GM23248 (cell line): ENCODE results near the gene FALEC. TPM values are rescaled to one million over a fixed set of nuclear protein-coding genes. Genes with fewer than 3 reads are reported as not detected.

Experiments used
- DNase-seq: peaks from one replicate; pipeline ENCODE4 v3.0.0-alpha.2; 2015
- H2AFZ ChIP-seq: fragments of 200-600 bp; sonication (generic); 2 replicates; pipeline ENCODE4 v1.6.1; 2016; ENCODE audit warnings: antibody characterized with exemption
- H3F3A ChIP-seq: fragments of 200-600 bp; sonication (generic); 2 replicates; pipeline ENCODE4 v1.6.1; 2016; ENCODE audit warnings: mild to moderate bottlenecking, antibody characterized with exemption, mixed run types; ENCODE audit not compliant: insufficient read depth
- H3K27ac ChIP-seq: fragments of 200-600 bp; sonication (generic); 2 replicates; pipeline ENCODE4 v1.5.1; 2016; ENCODE audit warnings: mild to moderate bottlenecking
- H3K27me3 ChIP-seq: fragments of 200-600 bp; sonication (generic); replicated peaks from 2 replicates; pipeline ENCODE4 v1.6.1; 2016; ENCODE audit warnings: mild to moderate bottlenecking; ENCODE audit not compliant: insufficient read depth
- H3K36me3 ChIP-seq: fragments of 200-600 bp; sonication (generic); 2 replicates; pipeline ENCODE4 v1.6.1; 2016; ENCODE audit warnings: low read depth, mild to moderate bottlenecking
- H3K4me1 ChIP-seq: fragments of 200-600 bp; sonication (generic); 2 replicates; pipeline ENCODE4 v1.6.1; 2016; ENCODE audit warnings: mild to moderate bottlenecking; ENCODE audit not compliant: insufficient read depth
- H3K4me2 ChIP-seq: fragments of 200-600 bp; sonication (generic); one replicate; pipeline ENCODE4 v1.6.1; 2016; ENCODE audit warnings: mild to moderate bottlenecking; ENCODE audit not compliant: unreplicated experiment
- H3K4me3 ChIP-seq: fragments of 200-600 bp; sonication (generic); 2 replicates; pipeline ENCODE4 v1.5.1; 2016; ENCODE audit warnings: mild to moderate bottlenecking
- H3K79me2 ChIP-seq: fragments of 200-600 bp; sonication (generic); 2 replicates; pipeline ENCODE4 v1.6.1; 2016; ENCODE audit warnings: mild to moderate bottlenecking; ENCODE audit not compliant: insufficient read depth
- H3K9ac ChIP-seq: fragments of 200-600 bp; sonication (generic); 2 replicates; pipeline ENCODE4 v1.6.1; 2016; ENCODE audit warnings: mild to moderate bottlenecking
- H3K9me2 ChIP-seq: fragments of 200-600 bp; sonication (generic); 2 replicates; pipeline ENCODE4 v1.6.1; 2016; ENCODE audit warnings: mixed run types, mild to moderate bottlenecking, moderate library complexity; ENCODE audit not compliant: insufficient read depth
- H3K9me3 ChIP-seq: fragments of 200-600 bp; sonication (generic); one replicate; pipeline ENCODE4 v1.6.1; 2017; ENCODE audit warnings: low read depth
- H4K20me1 ChIP-seq: fragments of 200-600 bp; sonication (generic); 2 replicates; pipeline ENCODE4 v1.6.0; 2016; ENCODE audit not compliant: insufficient read depth
- EZH2 ChIP-seq: fragments of 200-600 bp; sonication (generic); IDR thresholded peaks from 2 replicates; pipeline ENCODE4 v1.6.1; 2018; ENCODE audit warnings: antibody characterized with exemption, mild to moderate bottlenecking; ENCODE audit not compliant: insufficient read depth, poor library complexity, severe bottlenecking
- EZH2phosphoT487 ChIP-seq: fragments of 200-600 bp; sonication (generic); IDR thresholded peaks from 2 replicates; pipeline ENCODE4 v1.6.1; 2018; ENCODE audit warnings: antibody characterized with exemption, moderate library complexity, mild to moderate bottlenecking, low read depth; ENCODE audit not compliant: insufficient read depth
- WGBS, 2 experiments: methylation state at CpG; one replicate each; pipeline ENCODE4 v1.1.6; 2015 to 2017; ENCODE audit warnings: low lambda C conversion rate in 2 of 2, low coverage in 1 of 2; ENCODE audit errors: missing lambda C conversion rate in 2 of 2; 5-methylcytosine and 5-hydroxymethylcytosine counted together
- in situ Hi-C: fragments of 300-500 bp; cut with MboI; formaldehyde crosslinking; loops from 2 replicates; pipeline ENCODE4 v1.15.0; 2020
- polyA plus RNA-seq: library from polyadenylated mRNA; unstranded; fragments of >200 nt; fragmentation: Nextera tagmentation; extraction: Ambion mirVana; gene quantifications from 2 replicates; pipeline ENCODE4 v1.2.1, GENCODE V29; 2016
- total RNA-seq: library from RNA; depleted of rRNA; stranded (reverse); fragments of >200 nt; shearing (Covaris generic); gene quantifications from 2 replicates; pipeline ENCODE4 v1.2.3, GENCODE V29; 2014

Gene FALEC
- total and polyA plus RNA-seq, 2 experiments from 2014 or later = 0.71 TPM; not detected in 1

DNA sequence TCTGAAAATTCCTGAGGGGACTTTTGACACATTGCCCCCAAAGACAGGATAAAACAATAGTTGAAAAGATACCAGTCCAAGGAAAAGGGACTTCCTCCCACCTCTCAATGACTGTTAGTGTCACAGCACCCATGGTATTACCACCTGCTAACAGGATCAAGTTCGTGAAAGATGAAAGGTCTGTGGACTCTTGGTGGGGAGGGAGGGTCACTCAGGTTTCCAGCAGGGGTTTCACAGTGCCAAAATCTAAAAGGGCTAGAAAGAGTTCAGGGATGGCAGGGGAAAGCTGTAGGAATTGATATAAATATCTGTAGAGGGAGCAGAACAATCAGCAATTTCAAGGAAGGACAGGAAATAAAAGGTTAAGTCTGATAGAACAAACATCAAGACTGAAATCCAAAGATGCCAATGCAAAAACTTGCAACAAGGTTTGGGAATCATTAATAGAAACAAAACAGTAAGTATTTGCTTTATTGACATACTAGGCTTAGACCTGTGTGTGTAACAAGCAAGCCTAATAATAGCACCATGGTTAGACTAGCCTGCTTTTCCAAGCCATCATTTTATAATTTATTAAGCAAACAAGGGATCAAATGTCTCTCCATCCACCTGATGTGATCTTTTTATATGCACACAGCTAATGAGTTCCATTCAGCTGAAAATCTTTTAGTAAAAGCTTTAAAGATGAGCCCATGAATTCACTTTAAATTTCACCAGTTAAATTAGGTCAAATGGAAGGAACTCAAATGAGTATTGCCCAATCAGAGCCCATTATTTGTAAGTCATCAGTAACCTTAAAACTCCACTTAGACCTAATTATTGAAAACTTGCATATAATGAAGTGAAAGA, 60.2 kb downstream of the FALEC start:
- peaks cover 95% of the 10 kb centered on the region for H3K79me2 ChIP-seq
- no peak overlapping the region for H2AFZ ChIP-seq
- DNase-seq = peak; percentile 62
- H3K9me3 ChIP-seq = no peaks in the 10 kb centered on the region
- peak overlapping the region; percentile 98 for H3K4me3 ChIP-seq
- no peaks in the 10 kb centered on the region for H3K27me3 ChIP-seq
- peaks cover 52% of the 10 kb centered on the region for H3K4me1 ChIP-seq
- no peaks in the 10 kb centered on the region for H3K9me2 ChIP-seq
- no peak for TF ChIP-seq EZH2phosphoT487
- no peak for TF ChIP-seq EZH2
- peaks cover 74% of the 10 kb centered on the region for H3K36me3 ChIP-seq
- peak overlapping the region; percentile 99 for H3K9ac ChIP-seq
- peaks cover 32% of the 10 kb centered on the region; the same call in 1 of the 2 replicates for H4K20me1 ChIP-seq
- peak overlapping the region; percentile 98 for H3K4me2 ChIP-seq
- in situ Hi-C loops = no loop called here
- H3F3A ChIP-seq = peaks cover 88% of the 10 kb centered on the region
- 0 to 5% methylated on average over 1 of the region's 1 CpG for WGBS, 2 experiments
- peak overlapping the region; percentile 100 for H3K27ac ChIP-seq

DNA sequence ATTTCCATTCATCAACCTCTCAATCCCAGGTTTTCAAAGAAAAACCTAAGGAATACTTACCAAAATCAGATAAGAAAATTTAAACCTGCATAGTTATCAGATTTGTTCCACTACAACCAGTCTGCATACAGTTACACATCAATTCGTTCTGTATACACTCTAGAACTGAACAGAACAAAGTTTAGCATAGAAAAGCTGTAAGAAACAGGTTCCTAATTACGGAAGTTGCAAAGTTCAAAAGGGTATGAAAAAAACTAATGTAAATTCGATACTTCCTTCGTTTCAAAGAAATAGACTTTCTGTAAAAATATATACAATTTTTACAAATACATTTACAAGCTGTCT, 60.8 kb downstream of the FALEC start:
- Histone ChIP-seq H3K27me3 (no peaks in the 10 kb centered on the region), H4K20me1 (peaks cover 32% of the 10 kb centered on the region; the same call in 1 of the 2 replicates), H3K36me3 (peaks cover 69% of the 10 kb centered on the region), H2AFZ (no peak overlapping the region), H3K9me3 (no peaks in the 10 kb centered on the region), H3F3A (peaks cover 82% of the 10 kb centered on the region), H3K27ac (peak overlapping the region; percentile 100), H3K9me2 (no peaks in the 10 kb centered on the region), H3K4me1 (peaks cover 46% of the 10 kb centered on the region), H3K4me3 (peak overlapping the region; percentile 98), H3K9ac (peak overlapping the region; percentile 99), H3K4me2 (peak overlapping the region; percentile 98), H3K79me2 (peaks cover 94% of the 10 kb centered on the region)
- TF ChIP-seq EZH2phosphoT487 (no peak), EZH2 (no peak)
- 0 to 3% methylated on average over 4 of the region's 4 CpGs for WGBS, 2 experiments
- in situ Hi-C loops = no loop called here
- DNase-seq = no peak

DNA sequence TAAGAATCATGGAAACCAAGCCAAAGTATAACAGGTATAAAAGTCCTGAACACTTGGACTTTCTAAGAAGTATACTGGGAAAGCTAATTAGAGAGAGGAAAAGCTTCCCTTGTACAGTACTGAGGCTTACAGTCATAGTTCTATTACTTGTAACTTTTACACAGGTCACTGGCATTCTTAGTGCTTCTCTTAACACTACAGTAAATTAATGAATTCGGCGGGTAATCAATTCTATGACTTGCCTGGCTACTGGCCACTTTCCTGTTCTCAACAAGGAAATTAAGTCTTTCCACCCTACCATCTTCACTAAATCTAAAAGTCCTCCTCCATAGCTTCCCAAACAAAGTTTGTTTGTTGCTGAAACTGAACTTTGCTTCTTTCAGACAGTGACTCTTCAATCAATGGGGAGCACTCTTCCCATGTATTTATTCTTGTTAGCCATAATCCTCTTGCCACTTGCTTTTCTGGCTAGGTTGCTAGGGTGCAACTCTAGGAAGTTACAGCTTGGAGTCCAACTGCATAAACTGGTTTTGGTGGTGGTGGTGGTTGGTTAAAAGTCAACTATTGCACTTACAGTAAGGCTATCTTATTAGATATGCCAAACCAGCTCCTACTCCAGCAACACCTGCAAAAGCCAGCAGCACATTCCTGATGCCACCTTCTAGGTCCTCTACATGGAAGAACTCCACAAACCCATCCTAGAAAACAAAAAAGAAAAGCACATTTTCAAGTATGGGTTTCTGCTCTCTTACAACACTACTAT, 61.4 kb downstream of the FALEC start:
- DNase-seq = peak; percentile 69
- Histone ChIP-seq H3K27me3 (no peaks in the 10 kb centered on the region), H4K20me1 (peaks cover 32% of the 10 kb centered on the region; the same call in 1 of the 2 replicates), H3K4me2 (peak overlapping the region; percentile 98), H3K9me3 (no peaks in the 10 kb centered on the region), H3K9ac (peak overlapping the region; percentile 99), H3F3A (peaks cover 76% of the 10 kb centered on the region), H3K9me2 (no peaks in the 10 kb centered on the region), H2AFZ (no peak overlapping the region), H3K27ac (peak overlapping the region; percentile 100), H3K4me1 (peaks cover 44% of the 10 kb centered on the region), H3K4me3 (peak overlapping the region; percentile 98), H3K36me3 (peaks cover 62% of the 10 kb centered on the region), H3K79me2 (peaks cover 94% of the 10 kb centered on the region)
- TF ChIP-seq EZH2phosphoT487 = no peak
- TF ChIP-seq EZH2 = no peak
- WGBS, 2 experiments = 0% methylated on average over 2 of the region's 2 CpGs
- in situ Hi-C loops = no loop called here

DNA sequence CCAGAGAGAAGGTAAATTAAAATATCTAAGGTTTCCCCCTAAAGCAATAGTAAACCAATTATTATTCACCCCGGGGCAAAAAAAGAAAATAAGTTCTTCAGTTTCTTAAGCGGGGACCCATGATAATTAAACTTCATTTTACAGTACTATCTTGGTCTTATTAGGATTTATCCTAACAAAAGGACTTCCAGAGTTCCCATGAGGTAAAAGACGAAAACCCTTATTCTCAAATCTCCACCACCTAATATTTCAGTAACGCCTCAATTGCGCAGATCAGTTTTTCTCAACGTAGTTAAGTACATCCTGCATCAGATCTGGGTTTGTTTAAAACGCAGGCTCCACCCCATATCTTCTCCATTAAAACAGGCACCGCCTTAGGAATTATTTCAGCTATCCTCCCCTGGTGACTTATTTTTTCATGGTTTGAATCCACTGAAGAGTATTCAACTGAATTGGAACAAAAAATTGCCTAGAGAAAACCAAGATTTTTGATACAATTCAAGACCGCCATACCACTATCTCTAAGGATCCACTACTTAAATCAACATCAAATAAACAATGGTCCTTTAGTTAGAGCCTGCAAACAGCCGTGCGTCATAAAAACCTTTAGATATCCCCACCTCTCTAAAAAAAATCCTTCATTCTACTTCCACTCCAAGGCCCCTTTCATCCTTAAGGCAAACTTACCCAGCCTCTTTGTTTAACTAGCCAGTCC, 62.2 kb downstream of the FALEC start:
- Histone ChIP-seq H3K4me2 (peak overlapping the region; percentile 98), H3K9ac (peak overlapping the region; percentile 99), H3K36me3 (peaks cover 56% of the 10 kb centered on the region), H3K27ac (peak overlapping the region; percentile 100), H3K4me3 (peak overlapping the region; percentile 98), H3K4me1 (peaks cover 46% of the 10 kb centered on the region), H3F3A (peaks cover 73% of the 10 kb centered on the region), H2AFZ (no peak overlapping the region), H3K9me2 (no peaks in the 10 kb centered on the region), H3K27me3 (no peaks in the 10 kb centered on the region), H3K9me3 (no peaks in the 10 kb centered on the region), H3K79me2 (peaks cover 88% of the 10 kb centered on the region), H4K20me1 (peaks cover 32% of the 10 kb centered on the region; the same call in 1 of the 2 replicates)
- no peak for TF ChIP-seq EZH2
- no peak for TF ChIP-seq EZH2phosphoT487
- 0 to 1% methylated on average over 11 of the region's 11 CpGs for WGBS, 2 experiments
- in situ Hi-C loops = no loop called here
- DNase-seq = peak; percentile 69
